ENCODE results near the gene NSG2. TPM values are rescaled to one million over a fixed set of nuclear protein-coding genes. Genes with fewer than 3 reads are reported as not detected.

The NSG2 gene
- total and polyA plus RNA-seq, 2 of the 4 experiments (the other 2 are of a cell fraction), result not detected

DNA sequence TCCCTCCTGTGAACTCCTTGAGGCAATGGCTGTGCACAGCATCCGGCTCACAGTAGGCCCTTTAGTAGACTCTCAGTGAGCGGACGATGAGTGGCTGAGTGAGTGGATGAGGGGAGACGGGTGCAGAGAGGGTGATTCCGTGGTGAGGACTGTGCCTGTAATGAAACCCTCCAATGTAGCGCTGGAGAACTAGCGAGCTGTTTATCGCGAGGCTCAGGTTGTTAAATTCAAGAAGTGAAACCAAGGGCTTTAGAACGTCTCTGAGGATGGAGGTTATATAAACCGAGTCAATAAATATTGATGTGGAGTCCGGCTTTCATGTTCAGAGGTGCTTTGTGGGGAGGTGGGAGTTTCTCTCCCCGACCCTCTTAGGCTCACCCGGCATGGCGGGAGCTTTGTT is 53.2 kb downstream of the NSG2 start:
- ATAC-seq (ENCODE audit: low read depth) (no peak), DNase-seq (no peak)
- Histone ChIP-seq H3K9ac (ENCODE audit: low read depth, low read length) (no peak overlapping the region), H3K27me3 (ENCODE audit: control insufficient read depth, insufficient read depth, low read length) (no peaks in the 10 kb centered on the region), H3K4me3 (ENCODE audit: insufficient read depth, low read depth, low read length) (no peak overlapping the region), H3K23ac (ENCODE audit: low read depth, low read length) (no peak overlapping the region), H2BK20ac (ENCODE audit: low read depth, low read length) (no peak overlapping the region), H2BK120ac (ENCODE audit: low read depth, low read length) (no peak overlapping the region), H2AK5ac (ENCODE audit: low read depth, low read length) (no peak overlapping the region), H3K18ac (ENCODE audit: low read depth, low read length) (no peak overlapping the region), H2BK5ac (ENCODE audit: low read depth, low read length, poor library complexity, severe bottlenecking) (no peak overlapping the region), H3K36me3 (ENCODE audit: control insufficient read depth, insufficient read depth, low read length) (no peaks in the 10 kb centered on the region), H4K5ac (ENCODE audit: low read depth, low read length) (no peak overlapping the region), H3K79me1 (ENCODE audit: low read depth in 1 of 2, low read length in 2 of 2) (no peaks in the 10 kb centered on the region), H4K20me1 (ENCODE audit: insufficient read depth, low read length) (no peaks in the 10 kb centered on the region), H2AK9ac (replicated peaks; ENCODE audit: low read depth, low read length, poor library complexity) (no peak overlapping the region), H3K4me1 (ENCODE audit: control insufficient read depth, insufficient read depth, low read length) (no peaks in the 10 kb centered on the region), H3K4me2 (ENCODE audit: low read depth, low read length) (no peak overlapping the region), H3K9me1 (ENCODE audit: insufficient read depth, low read length) (no peaks in the 10 kb centered on the region), H3K56ac (ENCODE audit: extremely low read depth, insufficient read depth, low read length) (no peak overlapping the region), H2BK15ac (ENCODE audit: low read depth, low read length) (no peak overlapping the region), H3K14ac (replicated peaks; ENCODE audit: low read depth, low read length) (no peak overlapping the region), H4K8ac (ENCODE audit: low read depth in 2 of 2, low read length in 2 of 2) (no peak overlapping the region), H3K27ac (ENCODE audit: insufficient read depth, low read length) (no peak overlapping the region), H2AFZ (replicated peaks; ENCODE audit: low read length, poor library complexity) (no peak overlapping the region), H3K4ac (ENCODE audit: low read depth, low read length) (no peak overlapping the region), H4K91ac (ENCODE audit: insufficient read depth, low read depth, low read length) (no peak overlapping the region), H3K9me3 (ENCODE audit: control insufficient read depth, insufficient read depth, low read length) (peaks cover 11% of the 10 kb centered on the region)
- dilution Hi-C loops (cut with HindIII; ENCODE audit: low sequenced_read_pairs, unreplicated experiment) (no loop called here), in situ Hi-C loops (cut with MboI; ENCODE audit: low sequenced_read_pairs) (no loop called here), intact Hi-C loops (cut with micrococcal nuclease) (no loop called here)
- TF ChIP-seq RFX5 (IDR thresholded peaks at IDR 0.05; ENCODE audit: low read depth, low read length) (no peak), BHLHE40 (IDR thresholded peaks at IDR 0.05; ENCODE audit: low read depth, low read length) (no peak), MAZ (IDR thresholded peaks at IDR 0.05; ENCODE audit: borderline replicate concordance, low read depth, low read length) (no peak), MAFK (IDR thresholded peaks at IDR 0.05; ENCODE audit: low read depth, low read length) (no peak), POLR2A (IDR thresholded peaks at IDR 0.05; ENCODE audit: low read depth, low read length) (no peak), MXI1 (IDR thresholded peaks at IDR 0.05; ENCODE audit: borderline replicate concordance, low read depth, low read length) (no peak), NFE2L2 (IDR thresholded peaks at IDR 0.05; ENCODE audit: low read depth, low read length) (no peak), RAD21 (IDR thresholded peaks at IDR 0.05; ENCODE audit: low read length) (no peak), SMC3 (IDR thresholded peaks at IDR 0.05; ENCODE audit: low read depth, low read length) (no peak), FOS (IDR thresholded peaks at IDR 0.05; ENCODE audit: low read depth, low read length) (no peak), CHD1 (IDR thresholded peaks at IDR 0.05; ENCODE audit: low read depth, low read length) (no peak), CEBPB (IDR thresholded peaks at IDR 0.05; ENCODE audit: low read depth, low read length) (no peak), RCOR1 (IDR thresholded peaks at IDR 0.05; ENCODE audit: insufficient replicate concordance, low read length) (no peak)
- TF ChIP-seq, protein P1, sequence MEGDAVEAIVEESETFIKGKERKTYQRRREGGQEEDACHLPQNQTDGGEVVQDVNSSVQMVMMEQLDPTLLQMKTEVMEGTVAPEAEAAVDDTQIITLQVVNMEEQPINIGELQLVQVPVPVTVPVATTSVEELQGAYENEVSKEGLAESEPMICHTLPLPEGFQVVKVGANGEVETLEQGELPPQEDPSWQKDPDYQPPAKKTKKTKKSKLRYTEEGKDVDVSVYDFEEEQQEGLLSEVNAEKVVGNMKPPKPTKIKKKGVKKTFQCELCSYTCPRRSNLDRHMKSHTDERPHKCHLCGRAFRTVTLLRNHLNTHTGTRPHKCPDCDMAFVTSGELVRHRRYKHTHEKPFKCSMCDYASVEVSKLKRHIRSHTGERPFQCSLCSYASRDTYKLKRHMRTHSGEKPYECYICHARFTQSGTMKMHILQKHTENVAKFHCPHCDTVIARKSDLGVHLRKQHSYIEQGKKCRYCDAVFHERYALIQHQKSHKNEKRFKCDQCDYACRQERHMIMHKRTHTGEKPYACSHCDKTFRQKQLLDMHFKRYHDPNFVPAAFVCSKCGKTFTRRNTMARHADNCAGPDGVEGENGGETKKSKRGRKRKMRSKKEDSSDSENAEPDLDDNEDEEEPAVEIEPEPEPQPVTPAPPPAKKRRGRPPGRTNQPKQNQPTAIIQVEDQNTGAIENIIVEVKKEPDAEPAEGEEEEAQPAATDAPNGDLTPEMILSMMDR (conservative IDR thresholded peaks at IDR 0.05; ENCODE audit: low read depth, low read length), result no peak
- TF ChIP-seq, protein P2, sequence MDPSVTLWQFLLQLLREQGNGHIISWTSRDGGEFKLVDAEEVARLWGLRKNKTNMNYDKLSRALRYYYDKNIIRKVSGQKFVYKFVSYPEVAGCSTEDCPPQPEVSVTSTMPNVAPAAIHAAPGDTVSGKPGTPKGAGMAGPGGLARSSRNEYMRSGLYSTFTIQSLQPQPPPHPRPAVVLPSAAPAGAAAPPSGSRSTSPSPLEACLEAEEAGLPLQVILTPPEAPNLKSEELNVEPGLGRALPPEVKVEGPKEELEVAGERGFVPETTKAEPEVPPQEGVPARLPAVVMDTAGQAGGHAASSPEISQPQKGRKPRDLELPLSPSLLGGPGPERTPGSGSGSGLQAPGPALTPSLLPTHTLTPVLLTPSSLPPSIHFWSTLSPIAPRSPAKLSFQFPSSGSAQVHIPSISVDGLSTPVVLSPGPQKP (IDR thresholded peaks at IDR 0.05; ENCODE audit: borderline replicate concordance, low read depth, low read length), result no peak
- TF ChIP-seq, protein P3, sequence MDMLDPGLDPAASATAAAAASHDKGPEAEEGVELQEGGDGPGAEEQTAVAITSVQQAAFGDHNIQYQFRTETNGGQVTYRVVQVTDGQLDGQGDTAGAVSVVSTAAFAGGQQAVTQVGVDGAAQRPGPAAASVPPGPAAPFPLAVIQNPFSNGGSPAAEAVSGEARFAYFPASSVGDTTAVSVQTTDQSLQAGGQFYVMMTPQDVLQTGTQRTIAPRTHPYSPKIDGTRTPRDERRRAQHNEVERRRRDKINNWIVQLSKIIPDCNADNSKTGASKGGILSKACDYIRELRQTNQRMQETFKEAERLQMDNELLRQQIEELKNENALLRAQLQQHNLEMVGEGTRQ (IDR thresholded peaks at IDR 0.05; ENCODE audit: low read depth, low read length), result no peak
- ChIA-PET POLR2A (ENCODE audit: unreplicated experiment) (no interaction called here), CTCF (no interaction called here)
- whole genome bisulfite sequencing, 2 experiments (ENCODE audit: extremely low coverage in 2 of 2, insufficient read length in 1 of 2), result 50% methylated on average over 2 of the region's 15 CpGs; no CpG with 5 or more reads in 1 of the 2 experiments
- no TSS peak for BruUV-seq (replicated peaks)
